ENCODE data around the gene MRPL12.
"Not testable (repeated sequence)": the region's sequence is repeated elsewhere in the genome, so short reads cannot be mapped to it uniquely, and the experiment has no call there.

Gene MRPL12

GRCh38 chr17:81722184-81723120 is 19.3 kb downstream of the MRPL12 start:
- Mint-ChIP-seq H3K36me3 (peaks cover 3 to 14% of the 10 kb centered on the region in 2 donors), H3K4me1 (no peaks in the 10 kb centered on the region), H3K27ac (no peak overlapping the region), H3K9me3 (no peaks in the 10 kb centered on the region), H3K27me3 (peaks cover 18 to 21% of the 10 kb centered on the region in 2 donors), H3K4me3 (no peak overlapping the region)
- no peak for DNase-seq
- no peak for ATAC-seq (replicated peaks)

- H3K4me3 Mint-ChIP-seq: no peak overlapping the region
- H3K4me1 Mint-ChIP-seq: no peaks in the 10 kb centered on the region
- no peak for ATAC-seq (replicated peaks)
- no peak overlapping the region for H3K27ac Mint-ChIP-seq
- H3K36me3 Mint-ChIP-seq: peaks cover 3 to 10% of the 10 kb centered on the region in 2 donors
- DNase-seq: no peak
- H3K9me3 Mint-ChIP-seq: no peaks in the 10 kb centered on the region
- peaks cover 18 to 21% of the 10 kb centered on the region in 2 donors for H3K27me3 Mint-ChIP-seq
These were observed 20.6 kb downstream of the MRPL12 start for GRCh38 chr17:81723651-81724209.

- no peak overlapping the region for H3K4me3 Mint-ChIP-seq
- no peaks in the 10 kb centered on the region for H3K9me3 Mint-ChIP-seq
- no peak overlapping the region for H3K27ac Mint-ChIP-seq
- H3K36me3 Mint-ChIP-seq: no peaks in the 10 kb centered on the region
- no peak for DNase-seq
- H3K4me1 Mint-ChIP-seq: no peaks in the 10 kb centered on the region
- no peak for ATAC-seq (replicated peaks)
- peaks cover 21 to 23% of the 10 kb centered on the region in 2 donors for H3K27me3 Mint-ChIP-seq
These were observed 22.3 kb downstream of the MRPL12 start for GRCh38 chr17:81725439-81725838.

GRCh38 chr17:81726004-81726403 is 22.8 kb downstream of the MRPL12 start:
- H3K36me3 Mint-ChIP-seq: no peaks in the 10 kb centered on the region
- no peaks in the 10 kb centered on the region for H3K4me1 Mint-ChIP-seq
- H3K27ac Mint-ChIP-seq: no peak overlapping the region
- peaks cover 23% of the 10 kb centered on the region in 2 donors for H3K27me3 Mint-ChIP-seq
- H3K4me3 Mint-ChIP-seq: no peak overlapping the region
- H3K9me3 Mint-ChIP-seq: no peaks in the 10 kb centered on the region
- DNase-seq: no peak
- ATAC-seq (replicated peaks): no peak

- Mint-ChIP-seq H3K4me1 (no peaks in the 10 kb centered on the region), H3K9me3 (no peaks in the 10 kb centered on the region), H3K27ac (no peak overlapping the region), H3K36me3 (peaks cover 0 to under 1% of the 10 kb centered on the region in 2 donors), H3K27me3 (peaks cover 32 to 34% of the 10 kb centered on the region in 2 donors), H3K4me3 (no peak overlapping the region)
- ATAC-seq (replicated peaks) (no peak), DNase-seq (no peak)
These were observed 24.3 kb downstream of the MRPL12 start for GRCh38 chr17:81727324-81728031.

- DNase-seq: peak; percentile 64
- Mint-ChIP-seq H3K9me3 (no peaks in the 10 kb centered on the region), H3K4me1 (peaks cover 22 to 32% of the 10 kb centered on the region in 2 donors), H3K27ac (peak overlapping the region; percentile 51), H3K4me3 (no peak overlapping the region), H3K27me3 (peaks cover 25 to 36% of the 10 kb centered on the region in 2 donors), H3K36me3 (peaks cover 0 to 2% of the 10 kb centered on the region in 2 donors)
- peak; percentile 64 to 71 for ATAC-seq (replicated peaks)
These were observed 30.6 kb downstream of the MRPL12 start for GRCh38 chr17:81733507-81734404.

GRCh38 chr17:81734405-81735263 is 31.5 kb downstream of the MRPL12 start:
- no peaks in the 10 kb centered on the region for H3K9me3 Mint-ChIP-seq
- peaks cover 22 to 32% of the 10 kb centered on the region in 2 donors for H3K4me1 Mint-ChIP-seq
- no peak overlapping the region for H3K4me3 Mint-ChIP-seq
- ATAC-seq (replicated peaks) (no peak), DNase-seq (no peak)
- peaks cover 0 to 2% of the 10 kb centered on the region in 2 donors for H3K36me3 Mint-ChIP-seq
- H3K27me3 Mint-ChIP-seq: peaks cover 25 to 44% of the 10 kb centered on the region in 2 donors
- no peak overlapping the region for H3K27ac Mint-ChIP-seq

- no peaks in the 10 kb centered on the region for H3K9me3 Mint-ChIP-seq
- peak overlapping the region; percentile 59 for H3K27ac Mint-ChIP-seq
- H3K27me3 Mint-ChIP-seq: peaks cover 25 to 39% of the 10 kb centered on the region in 2 donors
- H3K36me3 Mint-ChIP-seq: peaks cover 0 to 2% of the 10 kb centered on the region in 2 donors
- peak overlapping the region; percentile 73 for H3K4me3 Mint-ChIP-seq
- DNase-seq (peak; percentile 76), ATAC-seq (replicated peaks) (peak; percentile 92 to 93)
- H3K4me1 Mint-ChIP-seq: peaks cover 22 to 32% of the 10 kb centered on the region in 2 donors
These were observed 32.3 kb downstream of the MRPL12 start for GRCh38 chr17:81735264-81736102.

GRCh38 chr17:81737947-81738800 is 35.0 kb downstream of the MRPL12 start:
- Mint-ChIP-seq H3K36me3 (no peaks in the 10 kb centered on the region), H3K27ac (no peak overlapping the region), H3K27me3 (peaks cover 20 to 38% of the 10 kb centered on the region in 2 donors), H3K4me3 (no peak overlapping the region), H3K9me3 (no peaks in the 10 kb centered on the region), H3K4me1 (peaks cover 24 to 36% of the 10 kb centered on the region in 2 donors)
- no peak for DNase-seq
- ATAC-seq (replicated peaks): no peak

GRCh38 chr17:81738801-81739393 is 35.7 kb downstream of the MRPL12 start:
- H3K9me3 Mint-ChIP-seq: no peaks in the 10 kb centered on the region
- ATAC-seq (replicated peaks) (no peak), DNase-seq (no peak)
- no peak overlapping the region for H3K27ac Mint-ChIP-seq
- peaks cover 13 to 31% of the 10 kb centered on the region in 2 donors for H3K27me3 Mint-ChIP-seq
- H3K36me3 Mint-ChIP-seq: no peaks in the 10 kb centered on the region
- peaks cover 19 to 31% of the 10 kb centered on the region in 2 donors for H3K4me1 Mint-ChIP-seq
- H3K4me3 Mint-ChIP-seq: no peak overlapping the region

GRCh38 chr17:81739593-81739992 is 36.4 kb downstream of the MRPL12 start:
- not testable (repeated sequence) for ATAC-seq (replicated peaks); H3K27ac Mint-ChIP-seq; H3K4me3 Mint-ChIP-seq; DNase-seq; H3K36me3 Mint-ChIP-seq; H3K9me3 Mint-ChIP-seq
- H3K4me1 Mint-ChIP-seq: peaks cover 18 to 25% of the 10 kb centered on the region in 2 donors
- peaks cover 12 to 29% of the 10 kb centered on the region in 2 donors for H3K27me3 Mint-ChIP-seq
